NOMO-1 treated with dmso at 0.1 percent for 144 hours (cell line): ENCODE measurements around the gene IL13RA1.
"Not testable (repeated sequence)": the region's sequence is repeated elsewhere in the genome, so short reads cannot be mapped to it uniquely, and the experiment has no call there.

Experiments
- DNase-seq: peaks from one replicate; lab custom pipeline; 2025; ENCODE audit not compliant: unreplicated experiment; lab: John Stamatoyannopoulos, UW

Gene IL13RA1

GRCh38 chrX:118727686-118728339, 407 bp downstream of the IL13RA1 start:
- DNase-seq = no peak

- DNase-seq = no peak
Observed at GRCh38 chrX:118729042-118729652, 1.7 kb downstream of the IL13RA1 start.

GRCh38 chrX:118730500-118731247, 3.3 kb downstream of the IL13RA1 start:
- DNase-seq = no peak

- DNase-seq = not testable (repeated sequence)
Observed at GRCh38 chrX:118732551-118732950, 5.1 kb downstream of the IL13RA1 start.

GRCh38 chrX:118734909-118735308, 7.5 kb downstream of the IL13RA1 start:
- DNase-seq = no peak

- DNase-seq = no peak
Observed at GRCh38 chrX:118736394-118737010, 9.1 kb downstream of the IL13RA1 start.

- DNase-seq = no peak
Observed at GRCh38 chrX:118739577-118739976, 12.2 kb downstream of the IL13RA1 start.

- DNase-seq = no peak
Observed at GRCh38 chrX:118740276-118740889, 13.0 kb downstream of the IL13RA1 start.

GRCh38 chrX:118742176-118742575, 14.8 kb downstream of the IL13RA1 start:
- DNase-seq = no peak

- DNase-seq = no peak
Observed at GRCh38 chrX:118745570-118745969, 18.2 kb downstream of the IL13RA1 start.

GRCh38 chrX:118751950-118752783, 24.8 kb downstream of the IL13RA1 start:
- peak; percentile 83 for DNase-seq

- DNase-seq = no peak
Observed at GRCh38 chrX:118755633-118756032, 28.2 kb downstream of the IL13RA1 start.

- peak; percentile 63 for DNase-seq
Observed at GRCh38 chrX:118756101-118756500, 28.7 kb downstream of the IL13RA1 start.

- DNase-seq = no peak
Observed at GRCh38 chrX:118758511-118758910, 31.1 kb downstream of the IL13RA1 start.

GRCh38 chrX:118760025-118760424, 32.6 kb downstream of the IL13RA1 start:
- DNase-seq = no peak

- no peak for DNase-seq
Observed at GRCh38 chrX:118761939-118762707, 34.7 kb downstream of the IL13RA1 start.

GRCh38 chrX:118763489-118763888, 36.1 kb downstream of the IL13RA1 start:
- DNase-seq = no peak

- no peak for DNase-seq
Observed at GRCh38 chrX:118764122-118764521, 36.7 kb downstream of the IL13RA1 start.

- no peak for DNase-seq
Observed at GRCh38 chrX:118770133-118770760, 42.8 kb downstream of the IL13RA1 start.
